ENCODE results near the gene GRAMD1C.
"Not testable (repeated sequence)": the region's sequence is repeated elsewhere in the genome, so short reads cannot be mapped to it uniquely, and the experiment has no call there.

The GRAMD1C gene

DNA sequence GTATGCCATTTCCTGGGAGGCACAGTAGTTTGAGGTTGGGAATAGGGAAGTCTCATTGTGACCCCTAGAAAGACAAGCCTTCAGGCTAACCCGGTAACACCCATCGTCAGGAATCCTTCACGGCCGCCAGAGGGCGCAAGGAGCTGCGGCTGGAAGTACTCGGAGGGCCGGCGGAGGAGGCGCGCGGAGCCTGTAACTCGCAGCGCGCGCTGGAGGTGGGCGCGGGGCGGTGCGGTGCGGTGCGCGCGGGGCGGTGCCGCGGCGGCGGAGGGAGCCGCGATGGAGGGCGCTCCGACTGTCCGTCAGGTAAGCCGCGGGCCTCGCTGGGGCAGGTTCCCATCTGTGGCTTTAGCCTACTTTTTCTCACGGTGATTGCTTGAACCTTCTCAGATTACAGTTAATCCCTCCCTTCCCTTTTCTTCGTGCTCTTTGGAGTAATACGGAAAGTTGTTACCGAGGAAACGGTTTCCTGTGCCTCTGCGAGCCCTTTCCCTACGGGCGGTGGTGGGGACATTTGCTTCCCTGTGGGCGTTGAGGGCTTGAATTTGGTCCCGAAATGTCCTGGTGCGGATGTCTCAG lies at the start of gene GRAMD1C:
Gene GRAMD1C, plus strand, starts transcription at position 158 of the 579 bp plus-strand sequence. Its CDS starts 122 bp downstream, at position 280.
- DNase-seq = peak; percentile 67

DNA sequence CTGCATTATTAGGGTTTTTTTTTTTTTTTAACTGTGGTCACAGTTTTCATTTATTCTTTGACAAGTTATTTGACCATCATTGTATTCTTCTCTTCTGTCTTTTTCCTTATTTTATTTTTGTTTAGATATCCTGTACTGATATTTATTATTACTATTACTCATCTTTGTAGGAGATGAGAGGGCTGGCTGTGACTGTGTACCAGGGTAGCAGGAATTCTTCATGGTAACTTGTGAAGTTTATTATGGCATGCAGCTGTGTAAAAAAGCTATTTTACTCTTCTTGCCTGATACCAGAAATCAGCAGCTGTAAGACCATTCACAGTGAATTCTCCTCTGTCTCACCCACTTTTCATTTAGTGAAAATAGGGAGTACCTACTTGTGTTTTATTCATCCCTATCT lies 47.2 kb upstream of the GRAMD1C start:
- DNase-seq = no peak

DNA sequence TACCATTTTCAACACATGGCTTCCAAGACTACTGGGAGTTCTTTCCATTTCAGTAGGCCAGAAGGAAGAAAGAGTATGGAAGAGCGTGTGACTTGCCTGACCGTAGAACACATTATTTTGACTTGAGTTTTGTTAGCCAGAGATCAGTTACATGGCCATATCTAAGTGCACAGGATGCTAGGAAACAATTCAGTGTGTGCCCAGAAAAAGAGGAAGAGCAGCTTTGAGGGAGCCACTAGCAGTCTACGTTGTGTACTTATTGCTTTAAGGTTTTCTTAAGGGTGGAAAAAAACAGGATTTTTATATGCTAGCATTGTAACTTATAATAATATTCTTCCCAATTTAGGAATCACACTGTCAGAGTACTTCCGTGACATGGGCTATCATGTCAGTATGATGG lies 44.1 kb upstream of the GRAMD1C start:
- no peak for DNase-seq

DNA sequence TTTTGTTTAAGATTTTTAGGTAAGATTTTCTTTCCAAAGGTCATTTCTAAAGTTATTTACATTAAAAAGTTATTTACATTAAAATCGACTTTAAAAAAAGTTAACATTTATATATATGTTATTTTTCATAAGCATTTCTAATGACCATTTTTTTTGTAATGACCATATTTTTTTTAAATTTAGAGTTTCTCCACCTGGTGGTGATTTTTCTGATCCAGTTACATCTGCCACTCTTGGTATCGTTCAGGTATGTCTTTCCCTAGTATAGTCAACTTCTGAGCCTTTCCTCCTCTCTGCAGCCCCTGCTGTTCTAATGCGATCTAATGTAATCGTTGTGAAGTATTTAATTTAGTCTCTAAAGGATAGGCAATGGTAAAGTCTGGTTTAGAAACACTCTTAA lies 42.9 kb upstream of the GRAMD1C start:
- no peak for DNase-seq

DNA sequence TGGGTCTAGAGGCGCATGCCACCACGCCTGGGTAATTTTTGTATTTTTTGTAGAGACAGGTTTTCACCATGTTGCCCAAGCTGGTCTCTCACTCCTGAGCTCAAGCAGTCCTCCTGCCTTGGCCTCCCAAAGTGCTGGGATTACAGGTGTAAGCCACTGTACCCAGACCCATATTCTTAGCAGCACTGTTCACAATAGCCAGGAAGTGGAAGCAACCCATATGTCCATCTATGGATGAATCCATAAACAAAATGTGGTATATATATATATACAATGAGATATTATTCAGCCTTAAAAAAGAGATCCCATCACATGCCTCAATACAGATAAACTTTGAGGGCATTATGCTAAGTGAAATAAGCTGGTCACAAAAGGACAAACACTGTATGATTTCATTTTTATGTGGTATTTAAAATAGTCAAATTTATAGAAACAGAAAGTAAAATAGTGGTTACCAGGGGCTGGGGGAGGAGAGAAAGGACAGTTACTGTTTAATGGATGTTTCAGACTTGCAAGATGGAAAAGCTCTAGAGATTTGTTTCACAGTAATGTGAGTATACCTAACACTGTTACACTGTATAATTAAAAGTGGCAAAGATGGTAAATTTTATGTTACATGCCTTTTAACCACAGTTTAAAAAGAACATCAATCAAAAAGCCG lies 35.7 kb upstream of the GRAMD1C start:
- no peak for DNase-seq

DNA sequence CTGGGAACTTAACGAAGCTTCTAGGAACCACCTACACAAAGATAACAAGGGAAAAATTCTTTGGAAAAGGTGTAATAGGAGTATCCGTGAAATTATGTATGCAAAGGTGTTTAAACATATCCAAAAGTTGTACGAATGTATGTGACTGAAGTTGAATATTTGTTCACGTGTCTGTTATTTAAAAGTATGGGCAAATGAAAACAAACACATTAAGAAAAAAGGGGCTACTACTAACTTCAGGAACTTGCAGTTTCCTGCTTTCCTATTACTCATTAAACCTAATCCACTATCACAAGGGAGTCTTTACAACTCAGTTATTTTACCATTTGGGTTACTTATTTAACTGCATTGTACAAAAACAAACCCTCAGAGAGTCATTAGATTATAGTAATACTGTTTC lies 33.9 kb upstream of the GRAMD1C start:
- DNase-seq = no peak

DNA sequence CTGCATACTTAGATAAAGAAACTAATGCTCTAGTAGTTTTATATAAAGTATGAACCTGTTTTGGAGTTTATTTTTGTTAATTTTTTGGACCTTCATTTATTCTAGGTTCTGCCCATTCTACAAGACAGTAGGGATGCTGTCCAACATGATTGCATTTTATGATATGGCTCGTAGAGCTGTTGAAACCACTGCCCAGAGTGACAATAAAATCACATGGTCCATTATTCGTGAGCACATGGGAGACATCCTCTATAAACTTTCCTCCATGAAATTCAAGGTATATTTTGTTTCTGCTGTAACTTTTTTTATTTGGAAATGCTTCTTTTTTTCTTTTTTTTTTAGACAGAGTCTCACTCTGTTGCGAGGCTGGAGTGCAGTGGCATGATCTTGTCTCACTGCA lies 33.3 kb upstream of the GRAMD1C start:
- no peak for DNase-seq

DNA sequence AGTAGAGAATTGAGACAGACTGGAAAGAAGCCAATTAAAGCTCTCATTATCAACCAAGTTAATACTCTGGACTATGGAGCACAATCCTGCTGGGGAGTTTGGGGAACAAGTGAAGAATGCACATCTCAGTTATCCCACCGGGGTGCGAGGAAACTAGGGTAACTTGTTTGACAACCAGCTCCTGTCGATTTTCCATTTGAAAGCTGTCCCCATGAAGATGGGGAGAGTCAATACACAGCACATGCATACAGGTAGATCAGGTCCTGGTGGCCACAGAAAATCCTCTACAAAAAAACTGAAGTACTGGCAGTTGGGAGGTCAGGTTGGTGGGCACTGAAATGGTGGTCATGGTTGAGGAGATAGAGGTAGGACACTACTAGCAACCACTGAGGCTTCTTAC lies 25.7 kb upstream of the GRAMD1C start:
- DNase-seq = no peak

DNA sequence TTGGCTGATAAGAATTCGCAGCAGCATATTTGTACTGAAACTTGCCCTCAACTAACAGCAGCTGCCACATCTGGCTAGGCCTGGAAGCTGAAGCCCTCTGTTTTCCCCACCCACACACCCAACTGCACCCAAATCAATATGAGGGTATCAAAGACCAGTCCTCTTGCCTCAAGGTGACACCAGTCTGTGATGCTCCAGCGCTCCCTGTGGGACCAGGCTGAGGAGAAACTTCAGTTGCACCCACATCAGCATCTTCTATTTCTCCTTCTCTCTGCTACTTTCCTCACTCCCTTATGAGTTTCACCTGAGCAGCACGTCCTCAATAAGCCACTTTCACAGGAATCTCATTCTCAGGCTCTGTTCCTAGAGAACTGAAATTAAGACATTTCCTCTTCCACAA lies 18.7 kb upstream of the GRAMD1C start:
- no peak for DNase-seq

DNA sequence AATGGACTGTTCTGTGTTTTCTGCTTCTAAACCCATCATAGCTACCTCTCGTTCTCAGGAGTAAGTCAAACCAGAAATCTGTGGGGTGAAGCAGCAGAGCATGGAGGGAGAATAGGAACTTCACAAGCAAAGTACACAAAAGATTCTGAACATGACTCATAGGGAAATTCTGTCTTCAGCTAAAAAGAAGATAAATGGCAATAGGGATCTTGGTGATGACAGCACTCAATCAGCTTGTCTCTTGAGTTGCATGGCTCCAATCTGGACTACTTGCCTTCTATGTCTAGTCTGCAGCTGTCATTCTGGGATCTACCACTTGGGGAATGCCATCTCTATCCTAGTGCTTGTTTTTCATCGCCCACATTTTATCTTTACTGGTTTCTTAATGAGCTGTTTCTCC lies 13.5 kb upstream of the GRAMD1C start:
- no peak for DNase-seq

DNA sequence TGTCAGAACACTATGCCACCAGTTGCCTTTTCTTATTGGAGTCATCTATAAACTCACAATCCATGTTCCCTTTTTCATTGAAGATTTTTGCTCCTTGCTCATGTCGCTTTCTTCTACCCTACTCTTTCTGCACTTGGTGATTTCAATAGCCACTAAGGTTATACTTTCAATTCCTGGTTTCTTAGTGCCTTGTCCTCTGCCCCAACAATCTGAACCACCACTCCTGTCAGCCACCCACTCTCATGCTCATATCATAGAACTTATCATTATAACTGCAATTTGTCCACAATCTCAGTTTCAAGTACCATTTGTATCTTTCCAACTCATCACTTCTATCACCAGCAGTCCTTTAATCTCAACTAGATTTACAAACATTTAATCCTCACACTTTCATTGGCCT lies 10.0 kb upstream of the GRAMD1C start:
- DNase-seq = no peak

DNA sequence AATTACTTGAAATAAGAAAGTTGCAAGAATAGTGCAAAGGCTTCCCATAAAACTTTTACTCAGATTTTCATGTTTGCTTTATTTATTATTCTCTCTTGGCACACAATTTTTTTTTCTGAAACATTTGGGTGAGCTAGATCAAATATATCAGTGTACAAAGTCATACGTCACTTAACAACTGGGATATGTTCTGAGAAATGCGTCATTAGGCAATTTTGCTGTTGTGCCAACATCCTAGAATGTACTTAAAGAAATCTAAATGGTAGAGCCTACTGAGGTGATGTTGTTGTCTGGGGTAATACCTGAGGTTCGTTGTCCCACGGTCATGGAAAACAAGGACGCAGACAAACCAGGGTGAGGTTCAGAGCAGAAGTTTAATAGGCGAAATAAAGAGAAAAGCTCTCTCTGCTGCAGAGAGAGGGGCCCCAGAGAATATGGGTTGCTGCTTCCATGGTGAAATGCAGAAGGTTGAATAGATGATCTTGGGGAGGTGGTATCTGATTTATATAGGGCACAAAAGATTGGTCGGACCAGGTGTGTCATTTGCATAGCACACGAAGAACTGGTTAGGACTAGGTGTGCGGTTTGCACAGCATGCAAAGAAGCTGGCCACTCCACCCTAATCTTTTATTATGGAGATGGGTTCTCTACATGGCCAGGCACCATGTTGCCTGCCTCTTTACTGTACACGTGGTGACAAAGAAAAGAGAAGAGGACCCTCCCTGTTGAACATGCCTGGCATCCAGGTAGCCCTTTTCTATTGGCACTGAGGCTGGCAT lies 8.8 kb upstream of the GRAMD1C start:
- no peak for DNase-seq

DNA sequence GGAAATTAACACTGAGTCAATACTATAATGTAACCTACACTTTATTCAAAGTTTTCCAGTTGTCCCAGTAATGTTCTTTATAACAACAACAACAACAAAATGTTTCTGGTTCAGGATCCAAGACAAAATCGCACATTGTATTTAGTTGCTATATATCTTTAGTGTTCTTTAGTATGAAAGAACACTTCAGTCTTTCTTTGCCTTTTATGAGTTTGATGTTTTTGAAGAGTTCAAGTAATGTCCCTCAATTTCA lies 7.6 kb upstream of the GRAMD1C start:
- DNase-seq = no peak

DNA sequence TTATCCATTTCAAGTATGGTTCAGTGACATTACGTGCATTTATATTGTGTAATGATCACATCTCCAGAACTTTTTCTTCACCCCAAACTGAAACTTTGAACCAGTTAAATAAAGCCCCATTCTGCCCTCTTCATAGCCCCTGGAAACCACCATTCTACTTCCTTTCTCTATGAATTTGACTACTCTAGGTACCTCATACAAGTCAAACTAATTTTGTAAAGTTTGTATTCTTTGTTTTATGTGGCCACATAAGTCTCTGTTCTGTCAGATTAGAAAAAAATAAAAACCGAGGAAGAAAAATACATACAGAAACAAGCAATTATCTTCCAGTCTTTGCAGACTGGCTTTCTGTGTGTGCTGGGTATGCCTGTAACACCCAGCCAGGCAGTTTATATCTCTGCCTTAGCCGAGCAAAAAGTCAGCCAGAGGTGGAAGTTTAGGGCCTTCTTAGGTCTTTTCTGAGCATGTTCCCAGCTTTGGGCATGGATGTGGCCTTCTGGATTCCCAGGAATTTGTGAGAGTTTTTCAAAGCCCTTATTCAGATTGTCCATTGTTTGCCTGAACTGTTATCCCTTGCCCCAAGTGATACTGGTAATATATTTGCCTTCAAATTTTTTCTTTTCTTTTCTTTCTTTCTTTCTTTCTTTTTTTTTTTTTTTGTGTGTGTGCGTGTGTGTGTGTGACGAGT lies 6.0 kb upstream of the GRAMD1C start:
- no peak for DNase-seq

DNA sequence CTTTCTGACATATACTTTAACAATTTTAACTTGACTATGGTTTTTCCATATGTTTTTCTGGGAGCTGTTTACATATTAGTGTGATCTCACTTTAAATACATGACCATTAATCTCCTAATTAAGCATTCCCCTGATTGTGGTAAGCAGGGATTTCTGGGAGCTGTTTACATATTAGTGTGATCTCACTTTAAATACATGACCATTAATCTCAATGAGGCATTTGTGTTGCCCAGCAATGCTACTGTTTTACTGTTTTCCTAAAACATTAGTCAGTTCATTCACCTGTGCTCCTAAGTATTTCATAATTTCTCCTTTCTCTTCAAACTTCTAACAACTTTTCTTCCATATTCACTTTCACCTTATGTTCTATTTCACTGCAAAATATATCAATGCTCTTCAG lies 3.6 kb upstream of the GRAMD1C start:
- no peak for DNase-seq

DNA sequence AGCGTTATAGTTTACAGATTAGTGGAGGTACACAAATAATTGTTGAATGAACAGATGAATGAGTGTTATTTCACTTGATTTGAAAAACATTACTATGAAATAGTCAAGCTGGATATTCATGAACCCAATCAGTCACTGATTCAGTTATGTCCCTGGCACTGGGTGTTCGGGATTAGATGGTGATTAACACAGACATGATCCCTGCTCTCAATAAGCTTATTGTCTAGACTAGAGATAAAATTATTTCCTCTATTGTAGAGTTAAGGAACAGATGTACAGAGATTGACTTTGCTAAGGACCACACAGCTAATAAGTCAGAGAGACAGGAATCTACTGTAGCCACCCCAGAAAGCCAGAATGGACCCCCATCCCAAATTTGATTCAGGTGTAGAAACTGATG lies 963 bp downstream of the GRAMD1C start:
- no peak for DNase-seq

DNA sequence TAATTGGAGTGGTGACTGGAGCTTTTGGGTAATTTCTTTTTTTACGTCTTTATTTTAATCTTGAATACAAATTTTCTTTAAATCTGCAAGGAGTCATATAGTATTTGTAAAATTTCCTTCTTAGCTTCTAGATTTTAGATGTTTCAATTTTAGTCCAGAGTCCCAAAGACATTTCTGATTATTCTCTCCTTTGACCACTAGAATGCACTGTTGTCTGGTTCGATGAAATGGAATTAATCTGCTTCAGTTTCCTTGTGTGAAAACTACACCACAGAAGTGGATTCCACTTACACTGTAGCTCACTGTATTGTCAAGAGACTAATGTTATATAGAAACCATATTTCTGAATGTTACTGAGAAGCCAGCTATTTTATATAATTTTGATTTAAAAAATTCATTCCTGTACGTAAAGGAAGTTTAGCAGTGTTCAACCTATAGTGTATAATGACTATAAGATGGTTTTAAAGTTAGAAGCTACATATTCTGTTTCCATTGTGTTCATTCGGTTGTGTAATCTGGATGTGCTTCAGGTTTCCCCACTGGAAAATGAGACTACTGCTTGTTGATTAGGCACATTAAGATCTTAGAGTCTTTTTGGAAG lies 6.1 kb downstream of the GRAMD1C start:
- peak; percentile 69 for DNase-seq

DNA sequence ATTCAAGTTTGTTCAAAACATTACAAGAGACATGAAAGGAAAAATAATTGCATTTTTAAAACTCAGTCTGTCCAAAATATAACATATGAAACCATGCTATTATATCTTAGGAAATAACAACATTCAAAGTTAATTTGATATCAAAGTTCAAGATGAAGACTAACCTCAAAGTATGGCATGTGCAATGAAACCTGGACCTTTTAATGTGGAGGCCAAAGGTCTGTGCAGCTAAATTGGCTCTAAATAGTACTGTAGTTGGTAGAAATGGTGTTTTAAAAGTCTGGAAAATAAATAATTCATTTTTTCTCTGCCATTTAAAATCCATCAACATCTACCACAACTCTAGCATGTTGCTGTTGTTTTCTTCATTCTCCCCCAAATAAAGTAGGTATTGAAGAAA lies 8.7 kb downstream of the GRAMD1C start:
- no peak for DNase-seq

DNA sequence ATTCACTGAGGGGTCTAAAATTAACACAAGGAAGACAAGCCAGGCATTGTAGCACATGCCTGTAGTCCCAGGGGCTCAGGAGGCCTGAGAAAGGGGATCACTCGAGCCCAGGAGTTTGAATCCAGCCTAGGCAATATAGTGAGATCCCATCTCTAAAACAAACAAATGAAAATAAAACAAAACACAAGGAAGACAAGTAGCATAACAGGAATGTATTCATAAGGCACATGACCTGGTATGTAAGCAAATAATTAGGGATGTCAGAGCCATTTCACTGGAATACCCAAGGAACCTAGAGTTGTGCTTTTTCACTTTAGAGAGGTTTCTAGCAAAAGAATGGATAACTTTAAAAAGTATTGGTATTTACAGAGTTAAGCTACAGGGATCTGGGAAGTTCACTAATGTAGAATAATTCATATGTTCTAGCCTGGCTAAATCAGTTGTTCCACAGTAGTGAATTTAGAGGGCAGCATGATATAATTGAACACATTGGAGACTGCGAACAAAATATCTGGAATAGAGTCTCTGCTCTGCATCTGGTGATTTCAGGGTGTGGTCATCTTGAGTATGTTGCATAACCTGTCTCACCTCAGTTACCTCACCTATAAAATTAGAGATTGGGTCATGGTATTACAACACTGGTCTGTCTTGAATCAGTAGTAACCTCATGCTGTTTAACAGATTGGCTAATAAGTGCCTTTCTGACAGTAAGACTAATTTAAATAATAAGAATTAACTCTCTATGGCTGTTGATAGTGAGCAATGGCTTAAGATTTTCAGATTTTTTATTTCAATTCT lies 9.3 kb downstream of the GRAMD1C start:
- peak; percentile 21 for DNase-seq

DNA sequence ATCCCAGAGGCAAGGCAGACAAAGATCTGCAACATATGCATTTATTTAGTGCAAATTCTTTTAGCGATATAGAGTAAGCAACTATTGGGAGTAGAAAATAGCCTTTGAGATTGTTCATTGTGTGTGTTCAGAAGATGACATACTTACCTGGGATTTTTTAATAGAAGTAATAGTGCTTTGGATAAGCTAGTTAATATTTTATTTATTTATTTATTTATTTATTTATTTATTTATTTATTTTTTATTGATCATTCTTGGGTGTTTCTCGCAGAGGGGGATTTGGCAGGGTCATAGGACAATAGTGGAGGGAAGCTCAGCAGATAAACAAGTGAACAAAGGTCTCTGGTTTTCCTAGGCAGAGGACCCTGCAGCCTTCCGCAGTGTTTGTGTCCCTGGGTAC lies 10.5 kb downstream of the GRAMD1C start:
- DNase-seq = not testable (repeated sequence)

DNA sequence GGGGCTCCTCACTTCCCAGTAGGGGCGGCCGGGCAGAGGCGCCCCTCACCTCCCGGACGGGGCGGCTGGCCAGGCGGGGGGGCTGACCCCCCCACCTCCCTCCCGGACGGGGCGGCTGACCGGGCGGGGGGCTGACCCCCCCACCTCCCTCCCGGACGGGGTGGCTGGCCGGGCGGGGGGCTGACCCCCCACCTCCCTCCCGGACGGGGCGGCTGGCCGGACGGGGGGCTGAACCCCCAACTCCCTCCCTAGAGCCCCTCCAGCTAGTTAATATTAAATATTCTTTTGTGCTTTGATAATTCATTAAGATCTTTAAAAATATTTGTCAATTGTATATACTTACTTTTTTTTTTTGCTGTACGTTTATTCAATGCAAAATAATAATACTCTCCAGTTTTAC lies 11.3 kb downstream of the GRAMD1C start:
- not testable (repeated sequence) for DNase-seq

DNA sequence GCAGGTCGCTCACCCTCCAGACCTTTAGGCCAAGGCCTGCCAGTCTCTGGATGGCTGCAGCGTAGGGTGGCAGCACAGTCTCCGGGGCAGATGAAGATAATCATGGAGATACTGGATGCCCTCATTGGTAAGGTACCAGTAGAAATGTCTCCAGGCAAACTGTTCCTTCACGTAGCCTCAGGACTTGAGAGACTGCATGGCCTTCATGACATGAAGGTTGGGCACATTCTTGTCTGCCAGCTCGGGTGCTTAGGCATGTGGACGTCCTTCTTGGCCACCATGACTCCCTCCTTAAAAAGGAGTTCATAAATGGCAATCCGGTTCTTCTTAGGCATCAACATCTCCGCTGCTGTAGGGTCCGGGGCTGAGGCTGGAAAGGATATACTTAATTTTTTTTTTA lies 11.8 kb downstream of the GRAMD1C start:
- not testable (repeated sequence) for DNase-seq

DNA sequence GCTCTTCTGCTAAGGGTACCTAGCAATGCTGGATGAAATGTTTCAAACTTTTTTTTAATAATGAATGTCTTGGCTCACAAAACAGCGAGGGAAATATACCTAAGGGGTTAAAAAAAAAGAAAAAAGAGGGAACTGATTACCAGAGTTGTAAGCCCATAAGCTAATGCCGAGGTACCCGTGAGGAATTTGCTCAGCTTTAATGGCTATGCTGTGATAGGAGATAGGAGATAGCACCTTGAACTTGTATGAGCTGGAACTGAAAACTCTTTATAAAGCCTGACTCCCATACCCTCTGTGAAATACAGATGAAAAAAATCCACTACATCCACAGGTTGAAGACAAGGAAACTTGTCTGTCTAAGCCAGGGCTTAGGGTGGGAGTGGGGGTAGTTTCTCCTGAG lies 13.9 kb downstream of the GRAMD1C start:
- DNase-seq = no peak

All from NCI-H2029 treated with DMSO at 0.1 percent for 48 hours (cell line).